Smooth muscle cell (in vitro differentiated cells): ENCODE data around the gene TJP2. TPM values are rescaled to one million over a fixed set of nuclear protein-coding genes. Genes with fewer than 3 reads are reported as not detected.
A peak's percentile ranks its signal among the peaks of the same experiment; 100 is the strongest.

ENCODE experiments used
- DNase-seq: peaks from one replicate; lab custom pipeline; 2025; ENCODE audit not compliant: unreplicated experiment; lab: John Stamatoyannopoulos, UW
- H2AFZ ChIP-seq: fragments of 200-600 bp; sonication (generic); 2 replicates; pipeline ENCODE4 v1.6.0; 2016; ENCODE audit warnings: antibody characterized with exemption, low read depth, mild to moderate bottlenecking
- H3F3A ChIP-seq: fragments of 200-600 bp; sonication (generic); 2 replicates; pipeline ENCODE4 v1.6.0; 2017; ENCODE audit warnings: antibody characterized with exemption, low read depth
- H3K27ac ChIP-seq: fragments of 200-600 bp; sonication (generic); 2 replicates; pipeline ENCODE4 v1.5.1; 2016; ENCODE audit warnings: low read depth, mild to moderate bottlenecking
- H3K27me3 ChIP-seq: fragments of 200-600 bp; sonication (generic); 2 replicates; pipeline ENCODE4 v1.6.1; 2016; ENCODE audit warnings: low read depth, mild to moderate bottlenecking
- H3K36me3 ChIP-seq: fragments of 200-600 bp; sonication (generic); 2 replicates; pipeline ENCODE4 v1.5.1; 2016; ENCODE audit warnings: low read depth
- H3K4me1 ChIP-seq: fragments of 200-600 bp; sonication (generic); 2 replicates; pipeline ENCODE4 v1.5.1; 2016; ENCODE audit warnings: low read depth
- H3K4me2 ChIP-seq: fragments of 200-600 bp; sonication (generic); 2 replicates; pipeline ENCODE4 v1.6.0; 2016; ENCODE audit warnings: mild to moderate bottlenecking
- H3K4me3 ChIP-seq: fragments of 200-600 bp; sonication (generic); 2 replicates; pipeline ENCODE4 v1.5.1; 2016; ENCODE audit warnings: mild to moderate bottlenecking
- H3K79me2 ChIP-seq: fragments of 200-600 bp; sonication (generic); 2 replicates; pipeline ENCODE4 v1.6.0; 2016; ENCODE audit warnings: low read depth, mild to moderate bottlenecking
- H3K9ac ChIP-seq: fragments of 200-600 bp; sonication (generic); 2 replicates; pipeline ENCODE4 v1.6.0; 2016; ENCODE audit warnings: low read depth
- H3K9me3 ChIP-seq: fragments of 200-600 bp; sonication (generic); replicated peaks from 2 replicates; pipeline ENCODE4 v1.5.1; 2016; ENCODE audit warnings: low read depth
- H4K20me1 ChIP-seq: fragments of 200-600 bp; sonication (generic); 2 replicates; pipeline ENCODE4 v1.6.0; 2016; ENCODE audit warnings: low read depth
- CTCF ChIP-seq: fragments of 200-600 bp; sonication (generic); IDR thresholded peaks from 2 replicates; pipeline ENCODE4 v1.5.1; 2017; ENCODE audit warnings: borderline replicate concordance, mild to moderate bottlenecking, antibody characterized with exemption; ENCODE audit not compliant: insufficient read depth, poor library complexity, severe bottlenecking
- WGBS: methylation state at CpG from one replicate; pipeline ENCODE4 v1.1.7; 2016; ENCODE audit warnings: low lambda C conversion rate; 5-methylcytosine and 5-hydroxymethylcytosine counted together
- polyA plus RNA-seq: library from polyadenylated mRNA; unstranded; fragments of >200 nt; fragmentation: Nextera tagmentation; extraction: Ambion mirVana; gene quantifications from 2 replicates; pipeline ENCODE4 v1.2.1, GENCODE V29; 2016
- total RNA-seq: library from RNA; depleted of rRNA; stranded (reverse); fragments of >200 nt; gene quantifications from 2 replicates; pipeline ENCODE4 v1.2.3, GENCODE V29; 2014

TJP2 gene
- total and polyA plus RNA-seq, 2 experiments from 2014 or later = 14.9 to 48.4 TPM

DNA sequence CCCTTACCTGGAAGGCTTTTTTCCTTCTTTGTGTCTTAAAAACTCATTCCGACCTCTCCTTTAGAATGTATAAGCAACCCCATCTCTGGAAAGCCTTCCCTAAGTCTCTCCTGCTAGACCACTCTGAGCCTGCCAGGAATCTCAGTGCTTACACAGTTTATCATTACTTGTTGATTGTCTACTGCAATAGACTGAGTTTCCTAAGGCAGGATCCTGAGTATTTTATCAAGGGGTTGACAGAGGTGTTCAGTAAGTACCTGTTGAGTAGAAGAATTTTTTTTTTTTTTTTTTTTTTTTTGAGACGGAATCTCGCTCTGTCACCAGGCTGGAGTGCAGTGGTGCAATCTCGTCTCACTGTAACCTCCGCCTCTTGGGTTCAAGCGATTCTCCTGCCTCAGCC, 2.6 kb upstream of the TJP2 start:
- peak overlapping the region; percentile 98 for H3K27ac ChIP-seq
- TF ChIP-seq CTCF = no peak

GRCh38 chr9:69172895-69173294, 1.2 kb upstream of the TJP2 start:
- peaks cover 21% of the 10 kb centered on the region for H3F3A ChIP-seq
- H3K9ac ChIP-seq = no peak overlapping the region
- H3K4me1 ChIP-seq = peaks cover 20% of the 10 kb centered on the region
- no peaks in the 10 kb centered on the region for H3K36me3 ChIP-seq
- no peaks in the 10 kb centered on the region for H3K9me3 ChIP-seq
- H3K4me2 ChIP-seq = peak overlapping the region; percentile 83
- no peak for TF ChIP-seq CTCF
- peak overlapping the region; percentile 98 for H3K27ac ChIP-seq
- H3K27me3 ChIP-seq = no peaks in the 10 kb centered on the region
- peaks cover 20% of the 10 kb centered on the region for H3K79me2 ChIP-seq
- H2AFZ ChIP-seq = no peak overlapping the region
- DNase-seq = no peak
- no peaks in the 10 kb centered on the region for H4K20me1 ChIP-seq
- H3K4me3 ChIP-seq = peak overlapping the region; percentile 58
- 64% methylated on average over 6 of the region's 6 CpGs for WGBS

More for the DNA sequence above, 2.6 kb upstream of the TJP2 start:
- peak overlapping the region; percentile 47 for H3K9ac ChIP-seq
- H3K9me3 ChIP-seq = no peaks in the 10 kb centered on the region
- no peak for DNase-seq
- H3K4me1 ChIP-seq = peaks cover 19% of the 10 kb centered on the region
- H3K27me3 ChIP-seq = no peaks in the 10 kb centered on the region
- H3K79me2 ChIP-seq = peaks cover 9% of the 10 kb centered on the region
- no peak overlapping the region for H3K4me3 ChIP-seq
- H3F3A ChIP-seq = peaks cover 20% of the 10 kb centered on the region
- 83% methylated on average over 5 of the region's 6 CpGs for WGBS
- H3K36me3 ChIP-seq = no peaks in the 10 kb centered on the region
- H3K4me2 ChIP-seq = no peak overlapping the region
- no peaks in the 10 kb centered on the region for H4K20me1 ChIP-seq
- no peak overlapping the region for H2AFZ ChIP-seq

DNA sequence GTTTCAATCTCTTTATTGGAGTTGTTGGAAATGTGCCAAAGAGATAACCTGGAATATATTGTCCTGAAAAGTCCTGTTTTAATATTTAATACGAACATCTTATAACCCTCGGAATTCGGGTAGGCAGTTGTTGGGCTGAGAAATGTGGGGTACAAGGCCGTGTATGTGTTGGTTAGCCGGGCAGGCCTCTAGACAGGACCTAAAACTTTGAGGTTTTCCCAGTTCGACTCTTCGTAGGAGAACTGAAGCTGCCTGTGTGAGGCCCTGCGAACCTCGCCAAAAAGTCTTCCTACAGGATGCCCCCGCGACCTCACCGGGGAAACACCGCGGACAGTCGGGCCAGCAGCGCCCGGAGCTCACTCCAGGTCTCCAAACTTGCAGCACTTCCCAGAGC, 583 bp upstream of the TJP2 start:
- H3K27me3 ChIP-seq = no peaks in the 10 kb centered on the region
- DNase-seq = no peak
- peaks cover 20% of the 10 kb centered on the region for H3K4me1 ChIP-seq
- H3K27ac ChIP-seq = peak overlapping the region; percentile 98
- no peaks in the 10 kb centered on the region for H3K9me3 ChIP-seq
- peak overlapping the region; percentile 91 for H3K9ac ChIP-seq
- no peaks in the 10 kb centered on the region for H4K20me1 ChIP-seq
- no peaks in the 10 kb centered on the region for H3K36me3 ChIP-seq
- H3K4me2 ChIP-seq = peak overlapping the region; percentile 83
- H3K79me2 ChIP-seq = peaks cover 23% of the 10 kb centered on the region
- H3K4me3 ChIP-seq = peak overlapping the region; percentile 58
- no peak for TF ChIP-seq CTCF
- WGBS = 13% methylated on average over 17 of the region's 17 CpGs
- peaks cover 21% of the 10 kb centered on the region for H3F3A ChIP-seq
- peak overlapping the region; percentile 26 for H2AFZ ChIP-seq
